Astrocyte (in vitro differentiated cells and primary cell): Measurements from ENCODE around the gene CAGE1. TPM values are rescaled to one million over a fixed set of nuclear protein-coding genes. Genes with fewer than 3 reads are reported as not detected.

Experiments used
- DNase-seq: peaks from one replicate; pipeline ENCODE4 v3.0.0-alpha.2; 2010; ENCODE audit warnings: low read depth
- FAIRE-seq: peaks from 2 replicates; lab custom pipeline; 2011; peaks lifted over from hg19 to GRCh38; lab: Jason Lieb, UNC
- H2AFZ ChIP-seq: 2 replicates; pipeline ENCODE4 v1.6.0; 2012; ENCODE audit warnings: low read depth, low read length, inconsistent platforms
- H3K27ac ChIP-seq: 2 replicates; pipeline ENCODE4 v1.5.1; 2011; ENCODE audit warnings: low read depth, low read length, inconsistent platforms
- H3K27me3 ChIP-seq: 2 replicates; pipeline ENCODE4 v1.6.0; 2011; ENCODE audit warnings: low read length, inconsistent platforms; ENCODE audit not compliant: insufficient read depth
- H3K36me3 ChIP-seq: 2 replicates; pipeline ENCODE4 v1.5.1; 2011; ENCODE audit warnings: low read length, inconsistent platforms; ENCODE audit not compliant: insufficient read depth
- H3K4me1 ChIP-seq: 2 replicates; pipeline ENCODE4 v1.5.1; 2011; ENCODE audit warnings: low read length, inconsistent platforms; ENCODE audit not compliant: insufficient read depth
- H3K4me2 ChIP-seq: 2 replicates; pipeline ENCODE4 v1.6.0; 2012; ENCODE audit warnings: low read length, inconsistent platforms
- H3K4me3 ChIP-seq: 2 replicates; pipeline ENCODE4 v1.5.1; 2011; ENCODE audit warnings: low read depth, mild to moderate bottlenecking, low read length, inconsistent platforms; ENCODE audit not compliant: insufficient read depth
- H3K79me2 ChIP-seq: 2 replicates; pipeline ENCODE4 v1.6.0; 2012; ENCODE audit warnings: mild to moderate bottlenecking, low read length, inconsistent platforms; ENCODE audit not compliant: insufficient read depth
- H3K9ac ChIP-seq: 2 replicates; pipeline ENCODE4 v1.6.0; 2012; ENCODE audit warnings: mild to moderate bottlenecking, low read length, inconsistent platforms
- H3K9me3 ChIP-seq: 2 replicates; pipeline ENCODE4 v1.5.1; 2012; ENCODE audit warnings: low read depth, mild to moderate bottlenecking, low read length, inconsistent platforms; ENCODE audit not compliant: insufficient read depth
- H4K20me1 ChIP-seq: 2 replicates; pipeline ENCODE4 v1.6.0; 2012; ENCODE audit warnings: low read length, inconsistent platforms; ENCODE audit not compliant: insufficient read depth
- H3K27ac Mint-ChIP-seq: one replicate; pipeline ENCODE4 v1.8.0; 2021; ENCODE audit warnings: mild to moderate bottlenecking, mixed read lengths; ENCODE audit not compliant: unreplicated experiment
- H3K27me3 Mint-ChIP-seq: one replicate; pipeline ENCODE4 v1.8.0; 2021; ENCODE audit warnings: low read depth, mixed read lengths; ENCODE audit not compliant: unreplicated experiment
- H3K36me3 Mint-ChIP-seq: one replicate; pipeline ENCODE4 v1.8.0; 2021; ENCODE audit warnings: low read depth, mixed read lengths; ENCODE audit not compliant: unreplicated experiment
- H3K4me1 Mint-ChIP-seq: one replicate; pipeline ENCODE4 v1.8.0; 2021; ENCODE audit warnings: low read depth, mixed read lengths; ENCODE audit not compliant: unreplicated experiment
- H3K4me3 Mint-ChIP-seq: one replicate; pipeline ENCODE4 v1.8.0; 2021; ENCODE audit warnings: mild to moderate bottlenecking, moderate library complexity, mixed read lengths; ENCODE audit not compliant: unreplicated experiment
- H3K9me3 Mint-ChIP-seq: one replicate; pipeline ENCODE4 v1.8.0; 2021; ENCODE audit warnings: mild to moderate bottlenecking, mixed read lengths; ENCODE audit not compliant: unreplicated experiment
- EZH2 ChIP-seq: IDR thresholded peaks from 2 replicates; pipeline ENCODE4 v1.6.1; 2012; ENCODE audit warnings: mild to moderate bottlenecking, low read length, inconsistent platforms; ENCODE audit not compliant: insufficient read depth
- total RNA-seq: library from RNA; stranded (reverse); gene quantifications from 2 replicates; pipeline ENCODE4 v1.2.1, GENCODE V29; 2021
- TF ChIP-seq, protein P1 (sequence below): IDR thresholded peaks from 2 replicates; pipeline ENCODE4 v1.5.1; 2011; ENCODE audit warnings: low read depth, mild to moderate bottlenecking, inconsistent platforms, low read length, moderate library complexity; ENCODE audit not compliant: insufficient read depth

Gene CAGE1
- total RNA-seq, 1 donor from 2014 or later = 0.30 TPM

DNA sequence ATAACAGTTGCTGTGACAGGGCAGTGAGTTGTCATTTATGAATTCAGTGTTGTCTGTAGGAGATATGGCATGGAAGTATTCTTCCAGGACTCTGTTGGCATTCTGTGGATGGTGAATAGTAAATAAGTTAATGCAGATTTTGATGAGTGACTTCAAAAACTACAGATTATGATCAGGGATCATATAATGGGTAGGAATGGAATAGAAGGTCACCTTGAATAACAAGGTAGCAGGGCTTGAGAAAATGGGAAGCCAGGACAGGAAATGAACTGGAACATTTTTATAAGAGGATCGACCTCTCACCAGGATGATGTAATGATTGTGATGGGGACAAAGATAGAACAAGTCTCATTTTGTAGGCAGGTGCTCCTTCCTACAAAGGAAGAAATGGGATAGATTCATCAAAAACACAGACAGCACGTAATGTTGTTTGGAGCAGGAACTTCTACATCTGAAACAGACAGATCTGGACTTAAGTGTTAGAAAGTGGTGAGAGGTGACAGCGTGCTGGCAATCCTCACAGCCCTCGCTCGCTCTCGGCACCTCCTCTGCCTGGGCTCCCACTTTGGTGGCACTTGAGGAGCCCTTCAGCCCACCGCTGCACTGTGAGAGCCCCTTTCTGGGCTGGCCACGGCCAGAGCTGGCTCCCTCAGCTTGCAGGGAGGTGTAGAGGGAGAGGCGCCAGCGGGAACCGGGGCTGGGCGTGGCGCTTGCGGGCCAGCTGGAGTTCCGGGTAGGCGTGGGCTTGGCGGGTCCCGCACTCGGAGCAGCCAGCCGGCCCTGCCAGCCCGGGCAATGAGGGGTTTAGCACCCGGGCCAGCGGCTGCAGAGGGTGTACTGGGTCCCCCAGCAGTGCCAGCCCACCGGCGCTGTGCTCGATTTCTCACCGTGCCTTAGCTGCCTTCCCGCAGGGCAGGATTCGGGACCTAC is 45.7 kb downstream of the CAGE1 start:
- Mint-ChIP-seq H3K9me3 (peaks cover 6% of the 10 kb centered on the region), H3K27me3 (no peaks in the 10 kb centered on the region), H3K36me3 (no peaks in the 10 kb centered on the region), H3K27ac (no peak overlapping the region), H3K4me1 (no peaks in the 10 kb centered on the region), H3K4me3 (no peak overlapping the region)
- no peak overlapping the region for H3K4me2 ChIP-seq
- H3K27ac ChIP-seq = no peak overlapping the region
- TF ChIP-seq, protein P1, sequence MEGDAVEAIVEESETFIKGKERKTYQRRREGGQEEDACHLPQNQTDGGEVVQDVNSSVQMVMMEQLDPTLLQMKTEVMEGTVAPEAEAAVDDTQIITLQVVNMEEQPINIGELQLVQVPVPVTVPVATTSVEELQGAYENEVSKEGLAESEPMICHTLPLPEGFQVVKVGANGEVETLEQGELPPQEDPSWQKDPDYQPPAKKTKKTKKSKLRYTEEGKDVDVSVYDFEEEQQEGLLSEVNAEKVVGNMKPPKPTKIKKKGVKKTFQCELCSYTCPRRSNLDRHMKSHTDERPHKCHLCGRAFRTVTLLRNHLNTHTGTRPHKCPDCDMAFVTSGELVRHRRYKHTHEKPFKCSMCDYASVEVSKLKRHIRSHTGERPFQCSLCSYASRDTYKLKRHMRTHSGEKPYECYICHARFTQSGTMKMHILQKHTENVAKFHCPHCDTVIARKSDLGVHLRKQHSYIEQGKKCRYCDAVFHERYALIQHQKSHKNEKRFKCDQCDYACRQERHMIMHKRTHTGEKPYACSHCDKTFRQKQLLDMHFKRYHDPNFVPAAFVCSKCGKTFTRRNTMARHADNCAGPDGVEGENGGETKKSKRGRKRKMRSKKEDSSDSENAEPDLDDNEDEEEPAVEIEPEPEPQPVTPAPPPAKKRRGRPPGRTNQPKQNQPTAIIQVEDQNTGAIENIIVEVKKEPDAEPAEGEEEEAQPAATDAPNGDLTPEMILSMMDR = no peak
- TF ChIP-seq EZH2 = no peak
- no peak for DNase-seq
- H3K36me3 ChIP-seq = no peaks in the 10 kb centered on the region
- peaks cover 2% of the 10 kb centered on the region for H3K27me3 ChIP-seq
- H3K79me2 ChIP-seq = no peaks in the 10 kb centered on the region
- no peak overlapping the region for H3K9ac ChIP-seq
- no peaks in the 10 kb centered on the region for H3K9me3 ChIP-seq
- FAIRE-seq = no peak
- no peaks in the 10 kb centered on the region for H4K20me1 ChIP-seq
- no peaks in the 10 kb centered on the region for H3K4me1 ChIP-seq
- no peak overlapping the region for H3K4me3 ChIP-seq
- H2AFZ ChIP-seq = no peak overlapping the region

DNA sequence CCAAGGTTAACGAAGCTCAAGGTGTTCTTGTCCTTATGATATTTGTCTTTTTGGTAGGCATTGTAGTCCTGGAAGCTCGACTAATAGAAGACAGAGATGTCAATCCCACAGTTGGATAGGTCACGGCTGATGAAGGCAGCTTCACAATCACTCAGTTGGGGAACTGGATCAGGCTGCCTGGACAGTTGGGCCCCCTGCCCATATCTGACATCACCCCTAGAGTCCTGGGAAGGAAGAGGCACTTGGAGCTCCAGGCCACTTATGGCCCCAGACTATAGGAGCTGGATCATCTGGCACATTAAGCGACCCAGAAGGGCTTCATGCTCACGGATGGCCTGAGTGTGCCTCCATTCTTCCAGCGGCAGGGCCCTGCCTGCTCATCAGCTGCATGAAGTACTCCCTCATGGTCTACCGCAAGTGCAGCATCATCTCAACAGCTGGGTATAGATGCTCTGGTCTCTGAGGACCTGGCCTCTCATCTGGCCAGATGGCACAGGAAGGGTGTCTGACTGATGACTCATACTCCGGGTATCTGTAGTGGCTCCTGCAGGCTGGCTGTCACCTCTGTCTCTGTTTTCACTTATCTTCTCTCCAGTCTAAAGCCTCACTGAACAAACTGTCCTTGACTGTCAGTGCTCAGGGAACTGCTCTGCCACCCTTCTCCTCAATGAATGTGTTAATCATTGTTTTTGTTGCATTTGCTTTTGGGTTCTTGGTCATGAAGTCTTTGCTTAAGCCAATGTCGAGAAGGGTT is 47.4 kb downstream of the CAGE1 start:
- FAIRE-seq (no peak), DNase-seq (no peak)
- H3K4me1 ChIP-seq = no peaks in the 10 kb centered on the region
- H3K4me1 Mint-ChIP-seq = no peaks in the 10 kb centered on the region
- TF ChIP-seq, protein P1 = no peak
- no peak for TF ChIP-seq EZH2
- H3K36me3 ChIP-seq = no peaks in the 10 kb centered on the region
- H3K79me2 ChIP-seq = no peaks in the 10 kb centered on the region
- no peaks in the 10 kb centered on the region for H4K20me1 ChIP-seq
- H3K27me3 ChIP-seq = peaks cover 2% of the 10 kb centered on the region
- no peak overlapping the region for H3K4me3 ChIP-seq
- no peak overlapping the region for H3K27ac Mint-ChIP-seq
- no peaks in the 10 kb centered on the region for H3K27me3 Mint-ChIP-seq
- no peak overlapping the region for H3K4me2 ChIP-seq
- H3K9ac ChIP-seq = no peak overlapping the region
- no peaks in the 10 kb centered on the region for H3K36me3 Mint-ChIP-seq
- no peak overlapping the region for H2AFZ ChIP-seq
- no peak overlapping the region for H3K27ac ChIP-seq
- H3K4me3 Mint-ChIP-seq = no peak overlapping the region
- no peaks in the 10 kb centered on the region for H3K9me3 ChIP-seq
- H3K9me3 Mint-ChIP-seq = no peaks in the 10 kb centered on the region
